GM18502 (cell line): ENCODE data around the gene SLC6A17.

Experiments used
- ATAC-seq: cut with Tn5 transposase; IDR thresholded peaks from one replicate; pipeline ENCODE4 v1.9.1; 2021; ENCODE audit warnings: mild to moderate bottlenecking; ENCODE audit not compliant: unreplicated experiment, poor library complexity

Gene SLC6A17

DNA sequence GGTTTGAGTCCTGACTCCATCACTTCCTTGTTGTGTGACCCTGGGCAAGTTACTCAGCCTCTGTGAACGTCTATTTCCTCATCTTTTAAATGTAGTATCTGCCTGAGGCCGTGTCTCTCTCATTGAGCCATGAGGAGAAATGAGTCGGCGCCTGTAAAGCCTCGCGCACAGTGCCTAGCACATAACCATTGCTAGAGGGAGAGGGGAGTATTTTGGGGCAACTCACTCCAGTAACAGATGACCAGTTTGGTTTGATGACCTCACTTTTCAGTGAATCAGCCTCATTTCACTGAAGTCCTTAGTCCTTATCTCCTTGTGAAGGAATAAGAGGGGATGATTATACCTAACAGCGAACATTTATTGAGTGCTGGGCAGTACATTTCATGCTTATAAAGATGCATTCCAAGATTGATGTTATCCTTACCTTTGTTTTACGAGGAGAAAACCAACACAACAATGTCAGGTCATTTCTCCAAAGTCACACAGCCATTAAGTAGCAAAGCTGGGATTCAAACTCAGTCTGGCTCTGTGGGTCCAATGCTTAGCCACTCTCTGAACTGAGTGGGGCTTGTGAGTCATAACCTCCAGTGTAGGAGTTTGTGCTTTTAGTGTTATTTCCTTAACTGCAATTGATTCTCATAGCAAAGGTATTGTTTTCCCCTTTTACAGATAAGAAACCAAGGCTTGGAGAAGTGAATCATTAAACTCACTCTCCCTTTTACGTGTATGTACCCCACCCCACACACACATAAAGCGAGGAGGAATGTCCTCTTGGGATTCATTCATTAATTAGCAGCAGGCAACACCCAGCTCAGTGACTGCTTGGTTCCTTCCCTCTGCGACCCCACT is 85.8 kb downstream of the SLC6A17 start:
- no peak for ATAC-seq

DNA sequence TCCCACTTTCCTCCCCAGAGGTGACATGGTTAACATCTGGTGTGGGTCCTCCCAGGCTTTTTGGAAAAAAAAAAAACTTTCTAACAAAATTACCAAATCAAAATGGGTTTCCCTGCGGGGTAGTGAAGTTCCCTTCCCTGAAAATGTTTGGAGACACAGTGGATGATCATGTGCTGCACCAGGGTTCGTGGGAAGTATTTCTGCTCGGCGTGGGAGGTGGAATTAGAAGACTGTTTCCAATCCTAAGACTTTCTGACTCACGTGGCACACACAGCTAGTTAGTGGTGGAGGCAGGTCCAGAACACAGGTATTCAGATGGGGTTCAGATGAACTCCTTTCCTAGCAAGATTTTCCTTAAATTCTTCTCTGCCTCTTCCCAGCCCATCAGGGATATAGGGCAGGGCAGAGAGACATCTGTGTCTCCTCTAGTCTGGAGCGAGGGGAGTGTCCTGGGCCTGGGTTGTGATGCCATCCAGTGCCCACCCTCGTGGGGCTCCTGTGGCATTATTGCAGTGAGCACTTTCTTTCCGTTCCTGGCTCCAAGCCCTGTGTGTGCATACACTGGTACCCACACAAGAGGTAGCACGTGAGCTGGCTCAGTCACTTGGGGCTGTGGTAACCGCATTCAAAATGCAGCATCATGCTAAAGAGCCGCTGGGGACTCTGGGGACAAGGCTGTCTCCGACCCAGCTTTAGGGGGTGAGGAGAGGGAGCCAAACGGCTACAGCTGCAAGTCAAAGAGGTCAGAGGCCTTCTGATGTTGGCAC is 87.3 kb downstream of the SLC6A17 start:
- ATAC-seq, result peak; percentile 34

DNA sequence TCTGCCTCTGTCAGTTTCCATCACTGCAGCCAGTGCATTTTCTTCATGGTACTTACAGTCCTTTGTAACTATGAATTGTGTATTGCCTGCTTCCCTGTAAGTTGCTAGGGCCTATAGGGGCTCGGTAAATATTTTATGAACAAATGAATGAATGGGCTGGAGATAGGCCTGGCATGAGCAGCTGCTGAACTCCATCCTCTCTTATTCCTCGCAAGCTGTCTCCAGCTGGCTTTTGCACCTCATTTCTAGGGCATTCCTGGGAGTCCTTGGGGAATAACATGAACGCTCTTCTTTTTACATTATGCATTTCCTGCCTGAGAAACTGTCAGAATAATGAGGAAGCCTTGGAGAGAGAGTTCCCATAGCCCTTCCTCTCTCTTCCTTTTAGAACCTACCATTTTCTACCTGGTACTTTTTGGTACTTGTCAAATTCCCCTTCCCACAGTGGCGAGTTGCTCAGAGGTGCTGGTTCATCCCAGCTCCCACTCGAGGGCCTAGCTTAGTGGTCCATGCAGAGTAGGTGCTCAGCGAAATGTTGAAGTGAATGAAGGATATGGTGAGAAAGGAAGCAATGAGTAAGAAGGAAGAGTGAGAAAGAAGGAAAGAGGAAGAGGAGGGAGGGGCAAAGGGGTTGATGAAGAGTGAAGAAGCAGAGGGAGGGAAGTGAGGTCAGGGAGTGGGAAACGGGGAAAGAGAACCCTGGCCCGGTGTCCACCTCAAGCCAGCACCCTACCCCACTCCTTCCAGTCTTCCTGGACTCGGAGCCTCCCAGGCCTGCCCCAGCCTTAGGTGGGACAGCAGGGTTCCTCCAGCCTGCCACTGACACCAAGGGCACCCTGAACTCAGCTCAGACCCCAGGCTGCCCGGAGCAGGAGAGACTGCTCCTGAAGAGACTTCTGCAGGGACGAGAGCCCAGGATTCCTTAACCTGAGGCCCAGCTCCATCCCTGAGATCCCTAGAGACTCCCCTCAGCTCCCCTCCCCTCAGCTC is 89.4 kb downstream of the SLC6A17 start:
- ATAC-seq, result no peak

DNA sequence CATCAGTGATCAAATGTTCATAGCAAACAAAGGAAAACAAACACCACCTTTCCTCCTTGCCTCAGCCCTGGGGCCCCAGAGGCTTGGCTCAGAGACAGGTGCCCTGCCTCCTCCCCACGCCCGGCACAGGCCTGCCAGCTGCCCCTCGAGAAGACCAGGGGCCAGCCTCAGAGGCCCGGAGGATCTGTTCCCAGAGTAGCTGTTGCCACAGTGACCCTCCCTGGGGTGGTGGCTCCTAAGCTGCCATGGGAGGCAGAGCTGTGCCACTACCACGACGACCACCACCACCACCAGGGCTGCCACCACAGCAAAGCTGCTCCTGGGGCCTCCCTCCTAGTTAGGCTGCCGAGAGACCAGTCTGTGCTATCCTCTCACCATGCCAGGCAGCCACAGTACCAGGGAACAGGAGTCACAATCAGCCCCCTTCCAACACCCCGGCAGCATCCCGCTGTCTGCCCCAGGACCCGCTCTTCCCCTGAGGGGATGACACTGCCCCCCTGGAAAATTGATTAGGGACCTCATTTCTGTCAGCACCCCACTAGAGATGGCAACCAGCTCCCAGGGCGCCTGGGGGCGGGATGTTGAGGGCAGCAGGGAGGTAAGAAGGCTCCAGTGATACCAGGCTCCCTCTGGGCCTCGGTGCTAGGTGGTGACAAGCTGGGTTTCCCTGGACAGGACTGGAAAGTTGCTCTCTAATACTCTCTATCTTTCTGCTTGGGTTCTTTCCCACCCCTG is 90.3 kb downstream of the SLC6A17 start:
- ATAC-seq, result no peak

DNA sequence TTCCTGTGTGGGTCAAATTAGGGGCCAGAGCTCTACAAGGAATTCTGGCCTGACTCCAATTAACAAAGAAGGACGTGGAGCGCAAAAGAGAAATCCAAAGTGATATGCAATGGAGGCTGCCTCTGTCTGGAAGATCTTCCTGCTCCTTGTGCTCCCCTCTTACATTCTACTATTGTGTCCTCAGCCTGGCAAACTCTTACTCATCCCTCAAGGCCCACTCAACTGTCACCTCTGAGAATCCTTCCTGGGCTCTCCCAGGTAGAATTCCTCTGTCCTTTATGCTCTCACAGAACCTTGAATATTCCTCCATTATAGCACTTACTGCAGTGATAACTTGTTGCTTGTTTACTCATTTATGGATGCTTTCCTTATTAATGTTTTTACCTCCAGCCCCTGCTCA is 91.2 kb downstream of the SLC6A17 start:
- no peak for ATAC-seq

DNA sequence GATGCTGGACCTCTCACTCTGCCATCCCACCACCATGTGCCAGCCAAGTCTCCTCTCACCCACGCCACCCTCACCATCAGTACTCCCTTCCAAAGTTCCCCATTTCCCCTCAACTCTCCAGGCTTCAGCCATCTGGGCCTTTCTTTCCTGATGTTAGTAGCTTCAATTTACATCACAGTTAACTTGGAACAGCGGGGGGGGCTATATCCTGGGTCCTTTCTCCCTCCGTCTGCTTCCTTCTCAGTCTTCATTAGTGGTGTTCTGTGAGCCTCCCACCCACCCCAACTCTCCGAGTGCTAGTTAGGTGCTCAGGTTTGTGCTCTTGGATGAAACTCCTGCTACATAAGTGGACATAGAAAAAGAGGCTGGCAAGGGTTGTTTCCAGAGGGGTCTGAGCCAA is 91.8 kb downstream of the SLC6A17 start:
- no peak for ATAC-seq

DNA sequence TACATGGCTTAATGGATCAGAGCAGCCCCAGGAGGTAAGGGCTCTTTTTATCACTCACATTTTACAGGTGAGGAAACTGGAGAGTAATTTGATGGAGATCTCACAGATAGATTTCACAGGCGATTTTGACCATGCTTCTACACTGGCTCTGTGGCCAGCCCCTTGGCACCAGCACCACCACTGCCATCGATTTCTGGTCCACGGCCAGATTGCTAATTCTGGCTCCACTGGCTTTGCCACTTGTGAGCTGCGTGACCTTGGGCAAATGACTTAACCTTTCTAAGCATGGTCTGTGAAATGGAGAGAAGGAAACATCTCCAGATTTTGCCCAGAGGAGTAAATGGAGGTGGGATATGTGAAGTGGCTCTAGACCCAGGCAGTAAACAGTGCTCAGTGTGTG is 92.4 kb downstream of the SLC6A17 start:
- no peak for ATAC-seq

DNA sequence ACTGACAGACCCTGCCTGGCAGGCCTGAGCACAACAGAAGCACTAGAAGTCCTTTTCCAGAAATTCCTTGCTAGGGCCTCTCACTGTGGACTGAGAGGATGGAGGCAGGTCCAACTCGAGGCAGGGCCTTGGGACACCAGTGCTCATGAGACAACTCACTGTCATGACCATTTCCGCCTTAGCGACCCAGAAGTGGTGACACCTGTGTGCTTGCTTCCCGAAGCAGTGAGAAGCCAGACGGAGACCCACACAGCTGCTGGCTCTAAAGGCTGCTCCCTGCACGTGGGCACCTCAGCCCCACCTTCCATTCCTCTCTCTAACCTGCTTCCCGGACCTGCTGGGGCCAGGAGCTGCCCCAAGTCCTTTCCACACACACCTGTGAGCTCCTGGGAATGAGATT is 92.9 kb downstream of the SLC6A17 start:
- no peak for ATAC-seq

DNA sequence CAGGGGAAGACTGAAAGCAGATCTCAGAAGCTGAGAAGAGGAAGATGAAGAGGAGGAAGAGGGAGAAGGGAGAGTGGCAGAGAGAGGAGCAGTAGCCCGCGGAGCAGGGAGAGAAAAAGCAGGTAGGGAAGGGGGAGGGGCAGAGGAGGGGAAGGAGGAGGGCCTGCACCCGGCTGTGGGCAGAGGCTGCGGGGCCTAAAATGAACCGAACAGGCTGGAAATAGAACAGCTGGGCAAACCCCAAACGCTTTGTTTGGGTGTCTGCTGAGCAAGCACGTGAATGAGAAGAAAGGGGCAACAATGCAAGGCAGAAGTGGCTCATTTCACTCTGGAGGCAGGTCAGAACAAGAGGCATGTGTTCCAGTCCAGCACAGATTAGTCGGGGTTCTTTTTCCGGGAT is 93.3 kb downstream of the SLC6A17 start:
- peak; percentile 67 for ATAC-seq

DNA sequence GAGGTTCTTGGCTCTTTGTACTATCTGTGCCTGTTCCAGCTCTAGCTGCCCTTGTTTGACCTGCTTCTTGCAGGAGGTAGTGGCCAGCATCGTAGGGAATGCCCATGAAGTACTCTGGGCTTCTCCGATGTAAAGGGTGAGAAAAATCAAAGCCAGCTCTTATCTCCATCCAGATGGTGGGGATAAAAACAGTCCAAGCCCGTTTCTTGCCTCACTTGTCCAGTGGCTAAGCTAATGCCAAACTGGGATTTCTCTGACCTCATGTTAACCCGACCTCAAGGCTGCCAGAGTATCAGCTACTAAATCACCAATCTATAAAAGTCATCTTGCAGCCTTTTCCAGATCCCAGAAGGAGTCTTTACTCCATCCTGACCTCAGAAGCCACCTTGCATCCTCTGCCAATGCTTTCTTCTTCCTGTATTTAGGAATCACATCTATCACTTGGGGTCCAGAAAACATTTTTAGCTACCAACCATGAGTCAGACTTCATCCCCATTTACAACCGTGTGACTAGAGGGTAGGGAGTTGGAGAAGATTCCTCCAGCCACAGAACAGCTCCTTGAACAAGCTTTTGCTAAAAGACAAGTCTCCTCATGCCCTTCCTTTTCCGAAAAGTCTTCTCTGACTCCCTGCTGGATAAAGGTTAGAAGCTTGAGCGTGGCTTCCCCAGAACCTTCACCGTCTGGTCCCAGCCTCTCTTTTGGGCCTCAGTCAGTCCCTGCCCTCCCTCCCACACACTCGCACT is 95.8 kb downstream of the SLC6A17 start:
- ATAC-seq, result no peak

DNA sequence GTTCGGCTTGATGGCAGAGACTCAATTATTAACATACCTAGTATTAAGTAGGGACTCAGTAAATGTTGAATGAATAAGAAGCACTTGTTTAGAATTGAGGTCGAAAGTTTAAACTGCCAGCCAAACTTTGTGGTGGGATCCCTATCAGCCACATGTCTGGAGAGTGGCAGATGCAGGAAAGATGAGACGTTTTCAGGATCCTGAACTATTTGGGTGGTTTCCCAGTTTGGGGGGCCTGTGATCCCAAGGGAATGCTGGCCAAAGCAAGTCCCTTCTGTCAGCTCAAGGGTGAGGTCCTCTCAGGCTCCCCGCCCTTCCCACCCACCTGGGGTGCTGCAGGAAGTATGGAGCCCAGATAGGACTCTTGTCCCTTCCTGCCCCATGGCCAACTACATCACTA is 98.5 kb downstream of the SLC6A17 start:
- ATAC-seq, result no peak

DNA sequence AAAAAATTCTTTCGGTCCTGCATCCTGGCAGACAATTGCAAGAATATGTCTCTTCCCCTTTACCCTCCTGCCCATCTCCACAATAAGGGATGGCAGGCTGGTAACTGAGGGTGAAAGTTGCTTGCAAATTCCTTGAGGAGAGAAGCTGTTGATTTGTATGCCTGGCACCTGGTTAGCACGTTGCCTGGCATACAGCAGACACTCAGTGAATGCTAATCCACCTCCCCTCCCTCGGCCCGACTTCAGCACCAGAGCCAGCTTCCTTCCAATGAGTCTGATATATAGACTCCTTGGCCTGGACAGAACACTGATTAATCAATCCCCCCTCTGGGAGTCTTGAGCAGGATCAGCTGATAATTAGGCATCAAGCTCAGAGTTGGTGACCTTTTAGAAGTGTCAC is 99.0 kb downstream of the SLC6A17 start:
- no peak for ATAC-seq

DNA sequence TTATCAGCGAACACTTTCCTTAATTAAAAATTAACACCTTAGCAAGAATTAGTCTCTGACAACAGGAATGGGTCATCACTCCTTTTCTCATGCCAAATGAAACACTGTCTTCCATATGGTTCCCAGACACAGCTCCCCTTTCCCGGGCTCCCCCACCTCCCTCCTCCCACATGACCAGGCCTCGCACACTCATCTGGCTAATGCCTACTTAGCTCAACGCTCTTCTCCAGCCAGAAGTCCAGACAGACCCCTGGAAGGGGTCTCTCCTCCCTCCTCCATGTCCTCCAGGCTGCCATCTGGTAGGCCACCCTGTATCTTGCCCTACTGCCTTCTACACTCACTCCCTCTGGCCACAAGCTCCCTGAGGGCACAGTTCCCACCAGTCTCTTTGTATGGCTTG is 99.7 kb downstream of the SLC6A17 start:
- no peak for ATAC-seq

DNA sequence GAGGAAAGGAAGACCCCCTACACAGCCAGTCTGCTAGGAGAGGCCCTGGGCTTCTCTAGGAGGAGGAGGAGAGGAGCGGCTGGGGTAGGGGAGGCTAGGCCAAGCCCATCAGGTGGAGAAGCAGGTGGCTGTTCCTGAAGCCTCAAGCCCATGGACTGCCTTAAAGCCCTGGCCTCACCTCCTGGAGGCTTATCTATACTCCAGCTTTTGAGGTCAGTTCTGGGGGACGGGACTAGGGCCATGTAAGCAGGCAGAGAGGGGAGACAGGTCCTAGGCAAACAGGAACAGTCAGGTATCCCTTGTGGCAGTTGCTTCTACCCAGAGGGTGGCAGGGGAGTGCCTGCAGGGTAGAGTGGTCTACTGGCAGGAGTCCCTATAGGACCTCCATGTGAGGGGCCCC is 100.5 kb downstream of the SLC6A17 start:
- ATAC-seq, result no peak
